GM19035 (cell line): Measurements from ENCODE around the gene UNC79.

Source experiments
- ATAC-seq: cut with Tn5 transposase; IDR thresholded peaks from one replicate; pipeline ENCODE4 v1.9.1; 2021; ENCODE audit not compliant: unreplicated experiment

The UNC79 gene

GRCh38 chr14:93705513-93706156 is 274.9 kb downstream of the UNC79 start:
- no peak for ATAC-seq

- ATAC-seq = no peak
These were observed 275.7 kb downstream of the UNC79 start for GRCh38 chr14:93706360-93706955.

- no peak for ATAC-seq
These were observed 276.7 kb downstream of the UNC79 start for GRCh38 chr14:93707475-93707874.

- ATAC-seq = no peak
These were observed 277.6 kb downstream of the UNC79 start for GRCh38 chr14:93708311-93708734.

GRCh38 chr14:93708800-93709199 is 278.1 kb downstream of the UNC79 start:
- no peak for ATAC-seq

GRCh38 chr14:93709249-93709648 is 278.5 kb downstream of the UNC79 start:
- no peak for ATAC-seq

GRCh38 chr14:93712079-93712837 is 281.5 kb downstream of the UNC79 start:
- ATAC-seq = no peak

- ATAC-seq = no peak
These were observed 282.3 kb downstream of the UNC79 start for GRCh38 chr14:93712838-93713724.

- no peak for ATAC-seq
These were observed 283.1 kb downstream of the UNC79 start for GRCh38 chr14:93713726-93714405.

- ATAC-seq = no peak
These were observed 283.9 kb downstream of the UNC79 start for GRCh38 chr14:93714605-93715004.

GRCh38 chr14:93715279-93715927 is 284.7 kb downstream of the UNC79 start:
- ATAC-seq = no peak

GRCh38 chr14:93716002-93716745 is 285.4 kb downstream of the UNC79 start:
- ATAC-seq = no peak

- no peak for ATAC-seq
These were observed 286.3 kb downstream of the UNC79 start for GRCh38 chr14:93716746-93717667.

GRCh38 chr14:93717668-93718320 is 287.1 kb downstream of the UNC79 start:
- no peak for ATAC-seq

- no peak for ATAC-seq
These were observed 288.5 kb downstream of the UNC79 start for GRCh38 chr14:93719256-93719655.

- ATAC-seq = no peak
These were observed 289.5 kb downstream of the UNC79 start for GRCh38 chr14:93720076-93720815.

GRCh38 chr14:93720981-93721483 is 290.3 kb downstream of the UNC79 start:
- ATAC-seq = no peak
